Left ventricle myocardium inferior (tissue), 1 donor: ENCODE results near the gene GNG7. TPM values are rescaled to one million over a fixed set of nuclear protein-coding genes. Genes with fewer than 3 reads are reported as not detected.

Source experiments
- DNase-seq: peaks from one replicate; pipeline ENCODE4 v3.0.0-alpha.2; 2020
- H3K27ac ChIP-seq: fragments of 200-600 bp; replicated peaks from 2 replicates; pipeline ENCODE4 v1.8.0; 2021
- H3K27me3 ChIP-seq: fragments of 200-600 bp; 2 replicates; pipeline ENCODE4 v1.8.0; 2021; ENCODE audit warnings: low read depth
- H3K36me3 ChIP-seq: fragments of 200-600 bp; 2 replicates; pipeline ENCODE4 v1.8.0; 2021
- H3K4me1 ChIP-seq: fragments of 200-600 bp; 2 replicates; pipeline ENCODE4 v1.8.0; 2021
- H3K4me3 ChIP-seq: fragments of 200-600 bp; 2 replicates; pipeline ENCODE4 v1.8.0; 2021; ENCODE audit warnings: mild to moderate bottlenecking, moderate library complexity
- H3K9me3 ChIP-seq: fragments of 200-600 bp; replicated peaks from 2 replicates; pipeline ENCODE4 v1.8.0; 2021
- CTCF ChIP-seq: fragments of 200-600 bp; IDR thresholded peaks from 2 replicates; pipeline ENCODE4 v1.8.0; 2021; ENCODE audit warnings: antibody characterized with exemption, mild to moderate bottlenecking, borderline replicate concordance
- intact Hi-C: fragments of 100-400 bp; cut with micrococcal nuclease; formaldehyde crosslinking; loops from one replicate; pipeline ENCODE4 v1.11.0; 2022
- total RNA-seq: library from RNA; stranded (reverse); fragmentation: NEBNext Ultra II Directional; extraction: Animal tissue kit (Norgen Biotek cat#: 25700); gene quantifications from one replicate; pipeline ENCODE4 v1.2.1, GENCODE V29; 2021
- donor health status: DM: no; HTN: yes; CAD: no; lungs with severe emphysema.

GNG7 gene
- total RNA-seq, 1 donor from 2014 or later: 46.6 TPM

DNA sequence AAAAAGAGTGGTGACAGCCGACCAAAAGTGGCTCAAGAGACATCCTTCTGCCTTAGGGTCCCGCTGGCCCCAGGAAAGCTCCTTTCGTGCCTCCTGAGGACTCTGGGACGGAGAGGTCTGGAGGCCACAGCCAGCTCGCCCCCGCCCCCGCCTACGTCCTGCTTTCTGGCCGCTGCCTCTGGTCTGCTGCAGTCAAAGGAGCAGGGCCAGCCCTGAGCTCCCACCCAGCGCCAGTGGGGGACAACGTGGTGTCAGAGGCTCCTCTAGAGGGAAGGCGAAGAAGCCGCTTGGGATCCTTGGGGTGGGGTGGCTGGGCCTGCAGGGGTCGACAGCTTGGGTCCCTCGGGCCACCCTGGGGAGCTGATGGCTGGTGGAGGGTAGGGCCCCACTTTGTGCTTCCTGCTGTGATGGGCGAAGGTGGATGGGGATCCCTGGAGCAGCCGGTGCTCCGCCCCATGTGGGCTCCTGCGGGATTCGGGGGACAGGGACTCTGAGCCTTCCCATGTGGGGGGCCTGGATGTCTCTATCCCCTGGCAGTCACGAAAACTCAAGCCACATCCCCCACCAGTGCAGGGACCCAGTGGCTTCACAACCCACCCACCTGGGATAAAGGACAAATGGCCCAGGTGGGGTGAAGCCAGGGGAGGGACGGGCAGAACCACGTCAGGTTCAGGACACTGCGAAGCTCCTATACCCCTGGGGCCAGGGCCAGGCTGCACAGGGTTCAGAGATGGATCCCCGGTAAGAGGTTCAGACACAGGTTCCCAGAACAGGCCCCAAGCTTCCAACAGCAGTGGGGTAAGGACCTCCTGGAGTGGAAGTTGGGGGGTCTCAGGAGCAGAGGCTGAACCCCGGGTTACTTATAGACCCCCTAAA lies 27.7 kb upstream of the GNG7 start:
- intact Hi-C loops: no loop called here
- no peak for DNase-seq
- peaks cover 25% of the 10 kb centered on the region for H3K36me3 ChIP-seq
- no peak overlapping the region for H3K4me3 ChIP-seq
- H3K27ac ChIP-seq: no peak overlapping the region
- no peaks in the 10 kb centered on the region for H3K4me1 ChIP-seq
- TF ChIP-seq CTCF: no peak
- H3K9me3 ChIP-seq: no peaks in the 10 kb centered on the region
- H3K27me3 ChIP-seq: peaks cover 30% of the 10 kb centered on the region

DNA sequence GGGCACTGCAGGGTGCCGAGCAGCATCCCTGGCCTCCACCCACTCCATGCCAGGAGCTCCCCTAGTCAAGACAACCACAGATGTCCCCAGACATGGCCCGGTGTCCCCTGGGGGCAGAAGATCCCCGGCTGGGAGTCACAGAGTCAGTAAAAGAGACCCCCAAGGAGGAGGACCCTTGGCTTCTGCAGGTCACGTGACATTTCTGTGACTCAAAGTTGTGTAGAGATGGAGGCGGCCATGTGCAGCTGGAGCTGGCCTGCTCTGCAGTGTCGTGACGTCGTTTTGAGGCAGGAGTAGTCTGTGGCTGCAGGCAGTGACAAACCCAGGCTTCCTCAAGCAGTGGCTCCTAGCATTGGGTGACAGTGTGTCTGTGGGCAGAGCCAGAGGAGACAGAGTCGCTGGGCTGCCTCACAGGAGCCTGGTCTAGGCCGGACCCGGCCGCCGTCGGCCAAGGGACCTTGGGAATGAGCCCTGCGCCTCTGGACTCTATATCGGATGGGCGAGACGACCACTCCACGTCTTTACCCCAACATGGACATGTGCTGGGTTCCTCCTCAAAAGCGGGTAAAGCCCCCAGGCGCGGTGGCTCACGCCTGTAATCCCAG lies 26.4 kb upstream of the GNG7 start:
- H3K9me3 ChIP-seq: no peaks in the 10 kb centered on the region
- peaks cover 40% of the 10 kb centered on the region for H3K27me3 ChIP-seq
- no peak overlapping the region for H3K27ac ChIP-seq
- intact Hi-C loops: no loop called here
- peaks cover 3% of the 10 kb centered on the region for H3K4me1 ChIP-seq
- H3K36me3 ChIP-seq: peaks cover 16% of the 10 kb centered on the region
- DNase-seq: no peak
- no peak overlapping the region for H3K4me3 ChIP-seq
- no peak for TF ChIP-seq CTCF

DNA sequence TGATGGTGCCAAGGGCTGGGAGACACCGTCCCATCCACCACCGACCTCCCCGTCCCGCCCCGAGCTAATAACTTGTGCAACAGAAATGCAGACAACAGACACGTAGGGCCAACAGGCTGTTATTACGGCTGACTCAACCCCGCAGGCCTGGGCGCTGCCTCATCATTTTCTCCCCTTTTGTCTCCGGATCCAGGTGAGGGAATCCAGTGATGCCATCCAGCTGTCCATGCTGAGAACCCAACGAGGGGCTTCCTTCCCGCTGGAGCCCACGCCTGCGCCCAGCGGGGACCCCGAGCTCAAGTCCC lies 25.1 kb upstream of the GNG7 start:
- Histone ChIP-seq H3K27me3 (peaks cover 53% of the 10 kb centered on the region), H3K9me3 (no peaks in the 10 kb centered on the region), H3K4me1 (peaks cover 16% of the 10 kb centered on the region), H3K27ac (no peak overlapping the region), H3K4me3 (no peak overlapping the region), H3K36me3 (peaks cover 10% of the 10 kb centered on the region)
- intact Hi-C loops: no loop called here
- no peak for DNase-seq
- TF ChIP-seq CTCF: no peak

GRCh38 chr19:2726904-2727639 lies 24.6 kb upstream of the GNG7 start:
- TF ChIP-seq CTCF: no peak
- peaks cover 58% of the 10 kb centered on the region for H3K27me3 ChIP-seq
- DNase-seq: no peak

DNA sequence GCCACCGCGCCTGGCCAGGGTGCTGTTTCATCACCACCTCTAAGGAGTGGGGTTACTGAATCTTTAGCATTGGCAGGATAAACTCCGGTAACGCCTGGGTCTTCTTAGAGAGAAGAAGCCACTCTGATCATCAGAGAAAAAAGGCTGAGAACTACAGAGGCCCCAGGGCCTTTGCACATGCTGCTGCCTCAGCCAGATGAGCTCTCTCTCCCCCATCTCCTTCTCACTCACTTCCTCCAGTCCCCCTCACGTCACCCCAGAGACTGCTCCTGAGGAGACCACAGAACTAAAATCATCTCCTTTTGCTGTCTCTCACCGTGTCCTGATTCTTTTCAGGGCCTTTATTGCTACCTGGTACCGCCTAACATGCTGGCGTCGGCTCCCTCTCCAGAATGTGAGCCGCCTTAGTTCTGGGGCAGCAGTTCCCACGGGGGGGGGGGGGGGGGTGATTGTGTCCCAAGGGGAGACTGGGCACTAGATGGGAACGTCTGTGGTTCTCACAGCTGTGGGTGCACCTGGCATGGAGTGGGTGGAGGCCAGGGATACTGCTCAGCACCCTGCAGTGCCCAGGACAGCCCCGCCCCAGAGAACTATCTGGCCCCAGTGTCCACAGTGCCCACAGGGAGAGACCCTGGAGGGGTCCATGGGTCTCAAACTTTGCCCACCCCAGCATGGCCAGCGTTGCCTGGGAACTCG lies 23.8 kb upstream of the GNG7 start:
- intact Hi-C loops: no loop called here
- DNase-seq: no peak
- H3K9me3 ChIP-seq: no peaks in the 10 kb centered on the region
- peaks cover 27% of the 10 kb centered on the region for H3K4me1 ChIP-seq
- peaks cover 66% of the 10 kb centered on the region for H3K27me3 ChIP-seq
- H3K4me3 ChIP-seq: no peak overlapping the region
- TF ChIP-seq CTCF: no peak
- H3K36me3 ChIP-seq: no peaks in the 10 kb centered on the region
- no peak overlapping the region for H3K27ac ChIP-seq

More at GRCh38 chr19:2726904-2727639, 24.6 kb upstream of the GNG7 start:
- H3K27ac ChIP-seq: no peak overlapping the region
- no peaks in the 10 kb centered on the region for H3K9me3 ChIP-seq
- peaks cover 5% of the 10 kb centered on the region for H3K36me3 ChIP-seq
- no peak overlapping the region for H3K4me3 ChIP-seq
- intact Hi-C loops: no loop called here
- H3K4me1 ChIP-seq: peaks cover 21% of the 10 kb centered on the region
